GM12891 (cell line): Measurements from ENCODE around the gene SUPT6H.

Source experiments
- POLR2A ChIP-seq: IDR thresholded peaks from 2 replicates; pipeline ENCODE4 v1.6.1; 2011; ENCODE audit warnings: low read depth, low read length, control low read depth
- POLR2AphosphoS5 ChIP-seq: IDR thresholded peaks from 2 replicates; pipeline ENCODE4 v1.6.1; 2011; ENCODE audit warnings: low read depth, low read length, control low read depth

GRCh38 chr17:28719021-28719433 lies 57.0 kb downstream of the SUPT6H start:
- no peak for TF ChIP-seq POLR2AphosphoS5
- no peak for TF ChIP-seq POLR2A
